Measurements from ENCODE around the gene DACT1.
"Not testable (repeated sequence)": the region's sequence is repeated elsewhere in the genome, so short reads cannot be mapped to it uniquely, and the experiment has no call there.

DACT1 gene

GRCh38 chr14:58637391-58638230 lies at the start of gene DACT1:
TSS of gene DACT1 (plus strand) at chr14:58637962. CDS start at chr14:58638203, 241 bp downstream.
- DNase-seq: peak in 46 of 56 donors; percentile 17 to 82 (median 44)

GRCh38 chr14:58588321-58588720 lies 49.4 kb upstream of the DACT1 start:
- DNase-seq: not testable (repeated sequence)

- DNase-seq: no peak
Observed at GRCh38 chr14:58593977-58594376, 43.8 kb upstream of the DACT1 start.

- DNase-seq: no peak
Observed at GRCh38 chr14:58597041-58597440, 40.7 kb upstream of the DACT1 start.

GRCh38 chr14:58598028-58598803 lies 39.5 kb upstream of the DACT1 start:
- peak in 5 of 56 donors; percentile 4 to 36 (median 11) for DNase-seq

- no peak for DNase-seq
Observed at GRCh38 chr14:58598804-58599525, 38.8 kb upstream of the DACT1 start.

- DNase-seq: no peak
Observed at GRCh38 chr14:58599707-58600106, 38.1 kb upstream of the DACT1 start.

- DNase-seq: no peak
Observed at GRCh38 chr14:58605465-58605864, 32.3 kb upstream of the DACT1 start.

- peak in 1 of 56 donors; percentile 6 for DNase-seq
Observed at GRCh38 chr14:58607131-58607951, 30.4 kb upstream of the DACT1 start.

GRCh38 chr14:58607952-58608317 lies 29.8 kb upstream of the DACT1 start:
- DNase-seq: no peak

GRCh38 chr14:58617619-58618018 lies 20.1 kb upstream of the DACT1 start:
- DNase-seq: no peak

GRCh38 chr14:58620011-58620410 lies 17.8 kb upstream of the DACT1 start:
- DNase-seq: no peak

GRCh38 chr14:58625438-58625837 lies 12.3 kb upstream of the DACT1 start:
- DNase-seq: no peak

GRCh38 chr14:58626431-58626831 lies 11.3 kb upstream of the DACT1 start:
- no peak for DNase-seq

- no peak for DNase-seq
Observed at GRCh38 chr14:58628406-58628805, 9.4 kb upstream of the DACT1 start.

GRCh38 chr14:58629281-58629680 lies 8.5 kb upstream of the DACT1 start:
- no peak for DNase-seq

GRCh38 chr14:58631732-58632131 lies 6.0 kb upstream of the DACT1 start:
- DNase-seq: no peak

- DNase-seq: no peak
Observed at GRCh38 chr14:58633831-58634230, 3.9 kb upstream of the DACT1 start.

GRCh38 chr14:58634406-58635090 lies 3.2 kb upstream of the DACT1 start:
- DNase-seq: no peak

GRCh38 chr14:58635091-58635830 lies 2.5 kb upstream of the DACT1 start:
- DNase-seq: no peak
